ENCODE results near the gene PHLDA3. TPM values are rescaled to one million over a fixed set of nuclear protein-coding genes. Genes with fewer than 3 reads are reported as not detected.

PHLDA3 gene
- total and polyA plus RNA-seq, 8 donors = 11.1 to 82.7 (median 18.1) TPM

DNA sequence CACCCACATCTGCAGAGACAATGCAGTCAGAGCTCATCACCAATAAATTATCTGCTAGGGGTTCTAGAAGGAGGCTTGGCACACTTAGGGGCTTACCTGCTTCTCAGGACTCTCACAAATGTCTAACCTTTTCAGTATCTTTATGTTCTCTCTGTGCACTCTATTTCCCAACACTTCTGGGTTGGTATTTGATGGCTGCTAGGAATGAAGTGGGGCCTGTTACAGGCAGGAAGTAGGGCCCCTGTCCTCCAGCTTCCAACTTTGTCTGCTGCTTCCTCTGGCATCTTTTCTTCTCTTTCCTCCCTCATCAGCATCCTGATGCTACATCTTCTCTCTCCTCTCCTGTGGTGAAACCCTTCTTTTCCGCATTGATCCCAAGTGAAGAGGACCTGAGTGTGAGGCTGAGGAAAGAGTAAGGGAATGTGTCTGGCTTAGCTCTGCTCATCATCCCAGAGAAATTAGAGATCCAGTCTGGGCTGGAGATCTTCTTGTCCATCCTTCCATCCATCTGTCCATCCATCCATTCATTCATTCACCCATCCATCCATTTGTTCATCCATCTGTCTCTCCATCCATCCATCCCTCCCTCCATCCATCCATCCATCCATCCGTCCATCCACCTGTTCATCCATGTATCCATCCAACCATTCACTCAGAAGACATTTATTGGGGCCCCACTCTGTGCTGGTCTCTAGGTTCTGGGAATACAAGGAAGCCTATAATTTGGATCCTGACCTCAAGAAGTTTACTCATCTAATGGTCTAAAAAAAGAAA is 40.8 kb upstream of the PHLDA3 start:
- Histone ChIP-seq H3K27me3 (no peaks in the 10 kb centered on the region), H3K4me1 (peaks cover 26 to 59% of the 10 kb centered on the region in 2 donors), H3K27ac (no peak overlapping the region), H3K36me3 (no peaks in the 10 kb centered on the region), H3K9me3 (no peaks in the 10 kb centered on the region), H3K4me3 (no peak overlapping the region)
- DNase-seq (no peak), ATAC-seq (no peak)
- no peak for TF ChIP-seq CTCF (IDR thresholded peaks at IDR 0.05)
- intact Hi-C loops (cut with DNase I) = loop anchor here in 1 of 2 donors (10.0 kb wide), 1 partner anchor 65 kb away; no protein-coding TSS in a partner anchor

GRCh38 chr1:201508809-201509208 is 39.8 kb upstream of the PHLDA3 start:
- intact Hi-C loops (cut with DNase I) = no loop called here
- DNase-seq = no peak
- Histone ChIP-seq H3K27ac (no peak overlapping the region), H3K27me3 (no peaks in the 10 kb centered on the region), H3K4me1 (peaks cover 35 to 69% of the 10 kb centered on the region in 2 donors), H3K4me3 (no peak overlapping the region), H3K36me3 (no peaks in the 10 kb centered on the region), H3K9me3 (no peaks in the 10 kb centered on the region)
- ATAC-seq = no peak
- TF ChIP-seq CTCF (IDR thresholded peaks at IDR 0.05) = no peak

DNA sequence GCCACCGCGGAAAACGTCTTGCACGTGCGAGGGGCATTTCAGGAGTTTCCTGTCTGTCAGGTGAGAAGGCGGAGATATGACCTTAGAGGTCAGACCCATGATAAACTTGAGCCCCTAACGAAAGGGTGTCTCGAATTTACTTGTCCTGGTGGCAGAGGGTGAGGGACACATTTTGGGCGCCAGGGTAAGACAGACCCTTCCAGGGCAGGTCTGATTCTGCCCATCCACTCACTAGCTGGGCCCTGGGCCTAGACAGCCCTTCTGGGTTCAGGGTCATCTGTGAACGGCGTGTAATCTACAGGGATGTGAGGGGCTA is 38.3 kb upstream of the PHLDA3 start:
- ATAC-seq (no peak), DNase-seq (no peak)
- Histone ChIP-seq H3K27ac (peak overlapping the region; percentile 90 to 96), H3K27me3 (no peaks in the 10 kb centered on the region), H3K36me3 (no peaks in the 10 kb centered on the region), H3K9me3 (no peaks in the 10 kb centered on the region), H3K4me1 (peaks cover 43 to 74% of the 10 kb centered on the region in 2 donors), H3K4me3 (peak overlapping the region; percentile 65 to 73)
- intact Hi-C loops (cut with DNase I) = no loop called here
- no peak for TF ChIP-seq CTCF (IDR thresholded peaks at IDR 0.05)

DNA sequence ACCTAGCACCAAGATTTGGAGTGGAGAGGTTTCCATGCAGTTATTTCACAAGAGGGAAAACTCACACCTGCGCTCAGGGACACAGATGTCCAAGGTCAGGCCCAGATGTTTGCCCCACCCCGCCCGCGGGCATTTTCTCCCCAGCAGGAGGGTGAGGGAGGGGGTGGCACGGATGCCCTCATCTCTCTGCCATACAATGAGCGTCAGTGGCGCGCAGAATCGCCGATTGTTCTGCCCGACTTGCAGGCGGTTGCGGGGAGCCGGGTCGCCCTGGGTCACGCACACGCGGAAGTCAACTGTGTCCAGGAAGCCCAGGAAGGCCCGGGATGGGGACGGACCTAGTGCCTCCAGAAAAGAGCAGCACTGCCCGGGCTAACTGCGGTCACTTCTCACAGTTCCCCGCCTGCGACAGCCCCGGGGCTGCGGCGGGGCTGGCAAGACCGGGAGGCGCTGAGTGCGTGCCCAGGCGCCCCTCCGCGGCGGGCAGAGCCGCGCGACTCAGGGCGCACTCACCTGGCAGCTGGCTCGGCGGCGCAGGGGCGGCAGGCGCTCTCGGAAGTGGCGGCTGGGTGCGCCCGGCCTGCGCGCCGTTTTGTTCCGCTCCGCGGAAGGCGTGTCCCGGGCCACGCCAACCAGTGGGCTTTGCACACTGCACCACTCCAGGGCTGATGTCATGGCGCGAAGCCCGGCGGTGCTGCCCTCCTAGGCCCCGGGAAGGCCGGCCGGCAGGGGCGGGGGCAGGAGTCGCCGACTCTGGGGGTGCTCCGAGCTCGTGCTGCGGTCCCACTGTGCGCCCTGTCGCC is 37.8 kb upstream of the PHLDA3 start, which contains the start of gene CSRP1:
CSRP1 (minus strand) TSS at position 567 of the 803 bp plus-strand sequence. CDS start 10,820 bp downstream, outside the sequence.
- intact Hi-C loops (cut with DNase I) = no loop called here
- TF ChIP-seq CTCF (IDR thresholded peaks at IDR 0.05) = no peak
- Histone ChIP-seq H3K4me3 (peak within 1 kb of the TSS; percentile 65 to 73), H3K27me3 (no peaks in the 10 kb centered on the region), H3K4me1 (peaks cover 37 to 73% of the 10 kb centered on the region in 2 donors), H3K9me3 (no peaks in the 10 kb centered on the region), H3K27ac (peak within 1 kb of the TSS; percentile 90 to 96), H3K36me3 (no peaks in the 10 kb centered on the region)
- peak; percentile 80 to 97 (median 92) for DNase-seq
- peak; percentile 83 for ATAC-seq

DNA sequence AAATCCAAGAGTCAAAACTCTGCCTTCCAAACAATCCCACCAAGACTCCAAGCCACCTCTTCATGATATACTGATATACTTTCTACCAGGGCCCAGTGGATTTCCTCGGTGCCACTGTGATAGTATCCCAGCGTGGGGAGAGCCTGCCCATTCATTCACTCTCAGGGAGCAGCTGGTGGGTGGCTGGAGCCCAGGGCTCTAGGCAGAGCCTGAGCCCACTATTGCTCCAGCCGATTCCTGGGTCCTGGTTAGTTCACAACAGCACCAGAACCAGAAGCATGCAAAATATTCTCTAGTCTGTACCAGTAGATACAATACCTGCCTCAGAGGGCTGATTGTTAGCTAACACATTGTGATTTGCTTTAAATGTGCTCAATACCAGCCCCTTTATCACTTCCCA is 37.1 kb upstream of the PHLDA3 start:
- no peaks in the 10 kb centered on the region for H3K36me3 ChIP-seq
- TF ChIP-seq CTCF (IDR thresholded peaks at IDR 0.05) = no peak
- H3K27ac ChIP-seq = peak overlapping the region; percentile 90 to 96
- no peaks in the 10 kb centered on the region for H3K9me3 ChIP-seq
- DNase-seq = no peak
- no peak for ATAC-seq
- H3K4me3 ChIP-seq = peak overlapping the region; percentile 65 to 73
- peaks cover 41 to 73% of the 10 kb centered on the region in 2 donors for H3K4me1 ChIP-seq
- intact Hi-C loops (cut with DNase I) = no loop called here
- H3K27me3 ChIP-seq = no peaks in the 10 kb centered on the region

Data from left lung (tissue), 10 donors.